Measurements from ENCODE around the gene BEAN1.

Gene BEAN1

GRCh38 chr16:66471716-66472393, 44.8 kb downstream of the BEAN1 start:
- H3K36me3 ChIP-seq (ENCODE audit: control insufficient read depth in 2 of 2, insufficient read depth in 2 of 2, low read length in 2 of 2): peaks cover 0 to 2% of the 10 kb centered on the region in 2 donors
- H3K9ac ChIP-seq (ENCODE audit: low read length in 2 of 2): no peak overlapping the region
- H3K27ac ChIP-seq (ENCODE audit: low read length): no peak overlapping the region
- peaks cover 3 to 10% of the 10 kb centered on the region in 2 donors for H3K27me3 ChIP-seq (ENCODE audit: control insufficient read depth in 1 of 2, insufficient read depth in 2 of 2, low read length in 2 of 2)
- H3K4me1 ChIP-seq (ENCODE audit: control insufficient read depth, insufficient read depth, low read length): no peaks in the 10 kb centered on the region
- no peak overlapping the region for H3K4me3 ChIP-seq (ENCODE audit: low read length in 2 of 2)
- peaks cover 0 to 1% of the 10 kb centered on the region in 2 donors for H3K9me3 ChIP-seq (ENCODE audit: control insufficient read depth in 2 of 2, low read length in 2 of 2)

- no peak overlapping the region for H3K4me3 ChIP-seq (ENCODE audit: low read length in 2 of 2)
- H3K27ac ChIP-seq (ENCODE audit: low read length): no peak overlapping the region
- no peak overlapping the region for H3K9ac ChIP-seq (ENCODE audit: low read length in 2 of 2)
- H3K9me3 ChIP-seq (ENCODE audit: control insufficient read depth in 2 of 2, low read length in 2 of 2): no peaks in the 10 kb centered on the region
- H3K27me3 ChIP-seq (ENCODE audit: control insufficient read depth in 1 of 2, insufficient read depth in 2 of 2, low read length in 2 of 2): peaks cover 5 to 21% of the 10 kb centered on the region in 2 donors
- H3K4me1 ChIP-seq (ENCODE audit: control insufficient read depth, insufficient read depth, low read length): no peaks in the 10 kb centered on the region
- H3K36me3 ChIP-seq (ENCODE audit: control insufficient read depth in 2 of 2, insufficient read depth in 2 of 2, low read length in 2 of 2): peaks cover 0 to 2% of the 10 kb centered on the region in 2 donors
Observed at GRCh38 chr16:66473051-66473571, 46.0 kb downstream of the BEAN1 start.

DNA sequence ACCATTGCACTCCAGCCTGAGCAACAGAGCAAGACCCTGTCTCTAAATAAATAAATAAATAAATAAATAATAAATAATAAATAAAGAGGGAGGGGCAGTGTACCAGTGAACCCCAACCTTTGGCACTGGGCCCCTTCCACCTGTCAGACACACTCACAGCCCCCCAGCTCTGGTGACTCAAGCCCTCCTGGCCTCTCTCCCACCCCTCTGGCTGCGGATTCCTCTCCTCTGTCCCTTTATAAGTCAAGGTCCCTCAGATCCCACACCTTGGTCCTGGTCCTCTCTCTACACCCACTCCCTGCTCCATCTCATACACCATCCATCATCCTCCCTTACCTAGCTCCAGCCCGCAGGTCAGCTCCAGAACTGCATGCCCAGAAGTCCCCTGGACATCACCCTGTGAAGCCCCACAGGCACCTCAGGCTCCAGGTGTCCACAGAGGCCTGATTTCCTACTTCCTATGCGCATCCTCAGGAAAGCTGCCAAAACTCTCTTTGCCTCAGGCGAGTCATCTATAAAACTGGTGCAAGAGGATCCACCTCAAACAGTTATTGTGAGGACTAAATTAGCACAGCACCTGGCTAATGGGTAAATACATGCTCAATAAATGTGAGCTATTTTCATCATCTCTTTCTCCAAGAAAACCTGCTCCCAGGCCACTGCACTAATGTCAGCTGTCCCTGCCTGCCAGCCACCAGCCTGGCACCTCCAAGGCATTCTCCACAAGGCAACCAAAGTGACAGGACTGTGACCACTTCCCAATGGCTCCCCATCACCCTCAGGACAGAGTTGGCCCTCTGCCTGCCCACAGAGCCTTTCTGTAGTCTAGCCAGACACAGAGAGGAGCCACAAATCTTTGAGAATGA, 46.8 kb downstream of the BEAN1 start:
- Histone ChIP-seq H3K27ac (ENCODE audit: low read length) (no peak overlapping the region), H3K4me1 (ENCODE audit: control insufficient read depth, insufficient read depth, low read length) (no peaks in the 10 kb centered on the region), H3K27me3 (ENCODE audit: control insufficient read depth in 1 of 2, insufficient read depth in 2 of 2, low read length in 2 of 2) (peaks cover 5 to 21% of the 10 kb centered on the region in 2 donors), H3K4me3 (ENCODE audit: low read length in 2 of 2) (no peak overlapping the region), H3K9ac (ENCODE audit: low read length in 2 of 2) (no peak overlapping the region), H3K36me3 (ENCODE audit: control insufficient read depth in 2 of 2, insufficient read depth in 2 of 2, low read length in 2 of 2) (peaks cover 0 to 2% of the 10 kb centered on the region in 2 donors), H3K9me3 (ENCODE audit: control insufficient read depth in 2 of 2, low read length in 2 of 2) (no peaks in the 10 kb centered on the region)

DNA sequence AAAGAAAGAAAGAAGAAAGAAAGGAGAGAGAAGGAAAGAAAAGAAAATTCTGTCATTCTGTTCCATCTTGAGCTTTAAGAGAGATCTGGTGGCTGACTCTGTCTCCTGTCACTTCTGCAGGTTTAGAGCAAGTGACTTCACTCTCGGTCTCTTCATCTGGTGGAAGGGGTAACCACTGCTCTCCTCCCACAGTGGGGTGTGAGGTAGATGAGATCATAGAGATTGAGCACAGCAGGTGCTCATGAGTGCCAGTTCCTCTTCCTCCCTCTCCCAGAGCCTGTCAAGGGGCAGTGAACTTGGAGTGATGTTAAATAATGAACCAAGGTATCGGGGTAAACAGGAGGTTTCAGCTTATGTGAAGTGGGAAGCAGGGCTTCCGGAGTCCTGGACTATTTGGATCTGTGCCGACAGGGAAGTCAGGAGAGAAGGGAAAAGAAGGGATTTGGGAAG, 47.7 kb downstream of the BEAN1 start:
- H3K27me3 ChIP-seq (ENCODE audit: control insufficient read depth in 1 of 2, insufficient read depth in 2 of 2, low read length in 2 of 2): peaks cover 5 to 21% of the 10 kb centered on the region in 2 donors
- H3K4me1 ChIP-seq (ENCODE audit: control insufficient read depth, insufficient read depth, low read length): no peaks in the 10 kb centered on the region
- no peak overlapping the region for H3K4me3 ChIP-seq (ENCODE audit: low read length in 2 of 2)
- H3K36me3 ChIP-seq (ENCODE audit: control insufficient read depth in 2 of 2, insufficient read depth in 2 of 2, low read length in 2 of 2): peaks cover 0 to 2% of the 10 kb centered on the region in 2 donors
- H3K9me3 ChIP-seq (ENCODE audit: control insufficient read depth in 2 of 2, low read length in 2 of 2): no peaks in the 10 kb centered on the region
- no peak overlapping the region for H3K9ac ChIP-seq (ENCODE audit: low read length in 2 of 2)
- H3K27ac ChIP-seq (ENCODE audit: low read length): no peak overlapping the region

GRCh38 chr16:66475232-66475631, 48.1 kb downstream of the BEAN1 start:
- H3K27ac ChIP-seq (ENCODE audit: low read length): no peak overlapping the region
- H3K36me3 ChIP-seq (ENCODE audit: control insufficient read depth in 2 of 2, insufficient read depth in 2 of 2, low read length in 2 of 2): peaks cover 0 to 2% of the 10 kb centered on the region in 2 donors
- H3K9me3 ChIP-seq (ENCODE audit: control insufficient read depth in 2 of 2, low read length in 2 of 2): no peaks in the 10 kb centered on the region
- peaks cover 5 to 21% of the 10 kb centered on the region in 2 donors for H3K27me3 ChIP-seq (ENCODE audit: control insufficient read depth in 1 of 2, insufficient read depth in 2 of 2, low read length in 2 of 2)
- H3K4me3 ChIP-seq (ENCODE audit: low read length in 2 of 2): no peak overlapping the region
- H3K9ac ChIP-seq (ENCODE audit: low read length in 2 of 2): no peak overlapping the region
- no peaks in the 10 kb centered on the region for H3K4me1 ChIP-seq (ENCODE audit: control insufficient read depth, insufficient read depth, low read length)

DNA sequence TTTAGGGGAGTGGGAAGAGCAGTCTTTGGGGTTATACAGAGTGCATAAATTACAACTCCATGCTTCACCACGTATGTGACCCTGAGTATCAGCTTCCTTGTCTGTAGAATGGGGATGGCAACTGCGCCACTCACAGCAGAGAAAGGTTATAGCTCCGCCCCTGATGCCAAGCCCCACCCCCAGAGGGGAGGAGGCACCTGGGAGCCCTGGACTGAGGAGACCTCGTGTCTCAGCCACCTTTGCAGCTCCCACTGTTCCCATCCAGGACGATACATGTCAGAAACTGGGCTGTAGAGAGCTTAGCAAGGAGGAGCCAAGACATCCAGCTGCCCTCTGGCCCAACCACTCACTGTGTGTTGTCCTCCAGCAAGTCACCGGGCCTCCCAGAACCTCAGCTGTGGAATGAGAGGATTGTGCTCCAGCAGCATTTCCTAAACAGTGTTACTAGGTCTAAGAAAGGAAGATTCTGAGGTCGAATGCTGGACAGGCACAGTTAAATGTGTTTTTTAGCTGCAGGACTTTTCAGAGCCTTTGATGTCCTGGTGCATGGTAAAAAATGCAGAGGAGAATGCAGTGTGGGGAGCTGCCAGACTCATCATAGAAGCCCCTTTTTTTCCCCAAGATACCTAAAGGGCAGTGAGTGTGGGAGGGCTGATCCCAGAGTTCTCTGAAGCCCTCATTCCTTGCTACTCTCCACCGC, 49.4 kb downstream of the BEAN1 start:
- no peak overlapping the region for H3K4me3 ChIP-seq (ENCODE audit: low read length in 2 of 2)
- no peak overlapping the region for H3K9ac ChIP-seq (ENCODE audit: low read length in 2 of 2)
- H3K9me3 ChIP-seq (ENCODE audit: control insufficient read depth in 2 of 2, low read length in 2 of 2): no peaks in the 10 kb centered on the region
- no peaks in the 10 kb centered on the region for H3K4me1 ChIP-seq (ENCODE audit: control insufficient read depth, insufficient read depth, low read length)
- peaks cover 5 to 21% of the 10 kb centered on the region in 2 donors for H3K27me3 ChIP-seq (ENCODE audit: control insufficient read depth in 1 of 2, insufficient read depth in 2 of 2, low read length in 2 of 2)
- H3K36me3 ChIP-seq (ENCODE audit: control insufficient read depth in 2 of 2, insufficient read depth in 2 of 2, low read length in 2 of 2): no peaks in the 10 kb centered on the region
- no peak overlapping the region for H3K27ac ChIP-seq (ENCODE audit: low read length)

DNA sequence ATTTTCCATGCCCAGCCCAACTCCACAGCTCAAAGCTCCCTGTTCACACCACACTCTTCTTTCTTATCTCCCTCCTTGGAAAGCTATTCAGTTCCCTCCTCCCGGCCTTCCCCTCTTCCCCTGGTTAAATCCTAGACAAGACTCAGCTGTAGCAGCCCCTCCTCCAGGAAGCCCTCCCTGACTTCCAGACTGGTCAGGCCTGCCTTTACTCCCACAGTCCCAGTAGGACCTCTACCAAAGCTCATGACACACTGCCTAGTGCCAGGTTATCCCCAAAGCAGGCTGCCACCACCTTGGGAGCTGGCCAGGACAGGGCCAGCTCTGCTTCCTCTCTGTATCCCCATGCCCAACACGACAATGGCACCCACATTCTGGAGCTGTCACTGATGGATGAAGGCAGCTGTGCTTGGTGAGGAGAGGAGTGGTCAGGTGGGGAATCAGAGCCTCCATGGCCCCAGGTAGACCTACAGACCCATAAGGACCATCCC, 50.0 kb downstream of the BEAN1 start:
- no peak overlapping the region for H3K4me3 ChIP-seq (ENCODE audit: low read length in 2 of 2)
- no peaks in the 10 kb centered on the region for H3K4me1 ChIP-seq (ENCODE audit: control insufficient read depth, insufficient read depth, low read length)
- no peaks in the 10 kb centered on the region for H3K9me3 ChIP-seq (ENCODE audit: control insufficient read depth in 2 of 2, low read length in 2 of 2)
- peaks cover 5 to 21% of the 10 kb centered on the region in 2 donors for H3K27me3 ChIP-seq (ENCODE audit: control insufficient read depth in 1 of 2, insufficient read depth in 2 of 2, low read length in 2 of 2)
- no peaks in the 10 kb centered on the region for H3K36me3 ChIP-seq (ENCODE audit: control insufficient read depth in 2 of 2, insufficient read depth in 2 of 2, low read length in 2 of 2)
- no peak overlapping the region for H3K27ac ChIP-seq (ENCODE audit: low read length)
- no peak overlapping the region for H3K9ac ChIP-seq (ENCODE audit: low read length in 2 of 2)

DNA sequence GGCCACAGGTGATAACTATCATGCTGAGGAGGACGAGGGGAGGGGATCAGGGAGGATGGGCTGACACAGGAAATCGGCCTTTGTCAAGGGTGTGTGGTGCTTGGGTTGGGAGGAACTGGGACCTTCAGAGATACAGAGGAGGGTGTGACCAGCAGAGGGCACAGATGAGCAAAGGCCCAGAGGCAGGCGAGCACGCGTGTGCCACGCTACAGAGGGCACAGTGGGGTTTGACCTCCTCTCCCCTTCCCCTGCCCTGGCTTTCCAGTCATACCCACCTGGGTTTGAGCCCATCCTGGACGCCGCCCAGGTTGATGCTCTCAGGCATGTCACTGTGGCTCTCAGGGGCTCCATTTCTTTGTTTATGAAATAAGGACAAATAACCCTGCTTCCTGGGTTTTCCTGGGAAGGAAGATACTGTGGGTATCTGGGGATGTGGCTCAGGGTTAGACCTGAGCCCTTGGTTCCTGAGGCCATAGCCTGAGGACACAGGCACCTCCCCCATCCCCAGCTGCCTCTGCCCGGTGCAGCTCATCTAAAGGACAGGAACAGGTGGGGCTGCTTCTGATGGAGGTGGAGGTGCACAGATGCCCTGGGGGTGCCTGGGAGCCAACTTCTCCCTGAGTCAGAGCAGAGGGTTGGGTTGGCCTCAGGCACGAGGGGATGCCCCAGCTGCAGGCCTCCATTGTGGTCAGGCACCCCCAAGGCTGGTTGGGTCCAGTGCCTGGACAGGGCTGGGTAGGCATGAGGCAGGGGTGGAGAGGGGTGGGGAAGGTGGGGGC, 51.8 kb downstream of the BEAN1 start:
- Histone ChIP-seq H3K9me3 (ENCODE audit: control insufficient read depth in 2 of 2, low read length in 2 of 2) (no peaks in the 10 kb centered on the region), H3K27me3 (ENCODE audit: control insufficient read depth in 1 of 2, insufficient read depth in 2 of 2, low read length in 2 of 2) (peaks cover 5 to 21% of the 10 kb centered on the region in 2 donors), H3K36me3 (ENCODE audit: control insufficient read depth in 2 of 2, insufficient read depth in 2 of 2, low read length in 2 of 2) (no peaks in the 10 kb centered on the region), H3K4me3 (ENCODE audit: low read length in 2 of 2) (no peak overlapping the region), H3K27ac (ENCODE audit: low read length) (no peak overlapping the region), H3K9ac (ENCODE audit: low read length in 2 of 2) (no peak overlapping the region), H3K4me1 (ENCODE audit: control insufficient read depth, insufficient read depth, low read length) (peaks cover 7% of the 10 kb centered on the region)

- Histone ChIP-seq H3K9ac (ENCODE audit: low read length in 2 of 2) (no peak overlapping the region), H3K36me3 (ENCODE audit: control insufficient read depth in 2 of 2, insufficient read depth in 2 of 2, low read length in 2 of 2) (no peaks in the 10 kb centered on the region), H3K4me1 (ENCODE audit: control insufficient read depth, insufficient read depth, low read length) (peaks cover 8% of the 10 kb centered on the region)
Observed at GRCh38 chr16:66479661-66480264, 52.7 kb downstream of the BEAN1 start.

More at GRCh38 chr16:66479661-66480264, 52.7 kb downstream of the BEAN1 start:
- H3K9me3 ChIP-seq (ENCODE audit: control insufficient read depth in 2 of 2, low read length in 2 of 2): no peaks in the 10 kb centered on the region
- no peak overlapping the region for H3K4me3 ChIP-seq (ENCODE audit: low read length in 2 of 2)
- H3K27me3 ChIP-seq (ENCODE audit: control insufficient read depth in 1 of 2, insufficient read depth in 2 of 2, low read length in 2 of 2): peaks cover 5 to 19% of the 10 kb centered on the region in 2 donors
- no peak overlapping the region for H3K27ac ChIP-seq (ENCODE audit: low read length)
